ENCODE results near the gene NTHL1.

The NTHL1 gene

DNA sequence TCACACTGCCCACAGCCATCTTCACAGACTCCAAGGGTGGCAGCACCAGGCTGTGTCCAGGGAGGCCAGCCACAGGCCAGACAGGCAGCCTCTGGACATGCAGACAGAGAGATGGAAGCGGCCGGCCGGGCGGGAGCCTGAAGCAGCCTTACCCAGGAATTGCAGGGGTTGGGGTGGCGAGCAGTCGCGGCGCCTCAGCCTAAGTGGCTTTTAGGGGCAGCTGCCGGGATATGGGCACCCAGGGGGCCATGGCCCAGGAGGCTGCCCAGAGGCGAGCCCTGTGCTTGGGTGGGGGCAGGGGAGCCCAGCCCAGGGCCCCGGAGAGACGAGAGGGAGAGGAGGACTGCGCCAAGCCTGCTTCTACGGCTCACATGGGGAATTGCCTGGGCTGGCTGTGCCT is 22.4 kb downstream of the NTHL1 start:
- no peaks in the 10 kb centered on the region for H3K36me3 ChIP-seq (replicated peaks)
- H3K27me3 ChIP-seq (replicated peaks): peaks cover 5% of the 10 kb centered on the region
- H3K4me3 ChIP-seq (ENCODE audit: low read depth, low read length): no peak overlapping the region
- H3K27ac ChIP-seq: no peak overlapping the region
- no peak for DNase-seq
- in situ Hi-C loops (cut with HindIII; ENCODE audit: low pct_ligation_motif_present, low sequenced_read_pairs): no loop called here
- TF ChIP-seq, protein P1, sequence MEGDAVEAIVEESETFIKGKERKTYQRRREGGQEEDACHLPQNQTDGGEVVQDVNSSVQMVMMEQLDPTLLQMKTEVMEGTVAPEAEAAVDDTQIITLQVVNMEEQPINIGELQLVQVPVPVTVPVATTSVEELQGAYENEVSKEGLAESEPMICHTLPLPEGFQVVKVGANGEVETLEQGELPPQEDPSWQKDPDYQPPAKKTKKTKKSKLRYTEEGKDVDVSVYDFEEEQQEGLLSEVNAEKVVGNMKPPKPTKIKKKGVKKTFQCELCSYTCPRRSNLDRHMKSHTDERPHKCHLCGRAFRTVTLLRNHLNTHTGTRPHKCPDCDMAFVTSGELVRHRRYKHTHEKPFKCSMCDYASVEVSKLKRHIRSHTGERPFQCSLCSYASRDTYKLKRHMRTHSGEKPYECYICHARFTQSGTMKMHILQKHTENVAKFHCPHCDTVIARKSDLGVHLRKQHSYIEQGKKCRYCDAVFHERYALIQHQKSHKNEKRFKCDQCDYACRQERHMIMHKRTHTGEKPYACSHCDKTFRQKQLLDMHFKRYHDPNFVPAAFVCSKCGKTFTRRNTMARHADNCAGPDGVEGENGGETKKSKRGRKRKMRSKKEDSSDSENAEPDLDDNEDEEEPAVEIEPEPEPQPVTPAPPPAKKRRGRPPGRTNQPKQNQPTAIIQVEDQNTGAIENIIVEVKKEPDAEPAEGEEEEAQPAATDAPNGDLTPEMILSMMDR (IDR thresholded peaks at IDR 0.05; ENCODE audit: low read depth, low read length, missing control alignments): no peak

DNA sequence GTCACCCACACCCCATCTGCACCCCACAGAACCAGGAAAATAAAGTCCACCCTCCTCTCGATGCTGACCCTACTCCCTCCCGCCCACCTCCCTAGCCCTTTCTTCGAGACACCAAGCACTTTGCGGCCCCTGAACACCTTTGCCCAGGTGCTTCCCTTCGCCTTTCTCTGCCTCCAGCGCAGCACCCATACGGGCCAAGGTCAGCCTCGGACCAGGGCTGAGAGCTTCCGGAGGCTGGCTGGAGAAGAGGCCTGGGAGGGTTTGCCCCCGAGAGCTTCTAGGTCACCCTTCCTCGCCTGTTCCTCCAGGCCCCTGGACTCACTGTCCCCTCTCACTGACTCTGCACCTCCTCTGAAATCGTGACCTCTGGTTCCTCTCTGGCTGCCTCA is 23.6 kb downstream of the NTHL1 start:
- DNase-seq: no peak
- Histone ChIP-seq H3K4me3 (ENCODE audit: low read depth, low read length) (no peak overlapping the region), H3K36me3 (replicated peaks) (no peaks in the 10 kb centered on the region), H3K27ac (no peak overlapping the region), H3K27me3 (replicated peaks) (peaks cover 13% of the 10 kb centered on the region)
- in situ Hi-C loops (cut with HindIII; ENCODE audit: low pct_ligation_motif_present, low sequenced_read_pairs): no loop called here
- TF ChIP-seq, protein P1 (IDR thresholded peaks at IDR 0.05; ENCODE audit: low read depth, low read length, missing control alignments): no peak

DNA sequence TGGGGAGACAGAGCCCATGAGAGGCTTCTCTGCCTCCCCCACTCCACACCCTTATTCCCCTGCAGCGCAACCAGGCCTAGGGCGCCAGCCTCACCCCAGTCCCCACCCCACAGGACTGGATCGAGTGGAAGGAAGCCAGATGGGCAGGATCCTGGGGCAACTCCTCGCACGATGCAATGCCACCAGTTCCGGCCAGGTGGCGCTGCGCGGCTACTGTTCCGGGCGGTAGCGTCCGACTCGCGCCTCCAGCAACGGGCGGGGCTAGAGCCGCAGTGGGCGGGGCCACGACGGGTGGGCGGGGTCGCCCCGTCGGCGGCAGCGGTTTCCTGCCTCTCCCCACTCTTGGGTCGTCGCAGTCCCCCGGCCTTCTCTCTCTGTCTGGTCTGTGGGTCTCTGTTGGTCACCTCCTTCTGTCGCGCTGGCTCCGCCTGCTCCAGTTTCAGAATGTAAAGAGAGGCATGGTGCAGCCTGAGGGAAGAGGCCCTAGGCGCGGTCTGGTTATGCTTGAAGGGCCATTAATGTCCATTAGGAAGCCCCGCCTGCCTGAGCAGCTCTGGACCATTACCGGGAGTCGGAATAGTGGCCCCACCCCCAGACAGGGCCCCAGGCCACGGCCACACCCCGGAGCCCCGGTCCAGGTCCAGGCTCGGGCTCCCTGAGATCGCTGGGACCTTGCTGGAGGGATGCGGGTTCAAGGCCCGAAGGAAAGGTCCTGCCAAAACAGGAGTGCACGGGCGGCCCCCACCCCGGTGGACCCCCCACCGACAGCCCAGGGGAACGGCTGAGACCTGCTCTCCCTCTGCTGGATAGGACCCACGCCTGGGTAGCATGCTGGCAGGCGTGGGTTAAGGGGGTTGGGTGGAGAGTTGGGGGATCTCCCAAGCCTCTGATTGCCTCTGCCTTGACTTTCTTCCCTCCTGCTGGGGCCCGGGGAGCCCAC is 24.3 kb downstream of the NTHL1 start:
- Histone ChIP-seq H3K4me3 (ENCODE audit: low read depth, low read length) (peak overlapping the region; percentile 44), H3K27me3 (replicated peaks) (peaks cover 13% of the 10 kb centered on the region), H3K36me3 (replicated peaks) (no peaks in the 10 kb centered on the region), H3K27ac (no peak overlapping the region)
- TF ChIP-seq, protein P1 (IDR thresholded peaks at IDR 0.05; ENCODE audit: low read depth, low read length, missing control alignments): peak; percentile 92
- in situ Hi-C loops (cut with HindIII; ENCODE audit: low pct_ligation_motif_present, low sequenced_read_pairs): no loop called here
- DNase-seq: peak; percentile 68

DNA sequence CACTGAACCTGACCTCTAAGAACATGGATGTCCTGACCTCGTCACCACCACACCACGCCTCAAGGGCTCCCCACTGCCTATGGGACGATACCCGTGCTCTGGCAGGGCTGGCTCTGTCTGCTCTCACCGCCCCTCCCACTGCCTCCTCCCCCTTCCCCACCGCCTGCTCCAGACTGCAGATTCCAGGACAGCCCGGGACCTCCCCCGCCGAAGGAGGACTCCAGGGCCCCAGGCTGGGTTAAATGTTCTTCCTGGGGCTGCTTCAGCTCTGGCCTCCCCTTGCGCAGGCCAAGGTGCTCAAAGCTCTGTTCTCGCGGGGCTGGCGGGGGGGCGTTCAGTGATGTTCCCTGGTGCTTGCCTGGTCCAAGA is 24.9 kb downstream of the NTHL1 start:
- Histone ChIP-seq H3K36me3 (replicated peaks) (no peaks in the 10 kb centered on the region), H3K4me3 (ENCODE audit: low read depth, low read length) (peak overlapping the region; percentile 44), H3K27me3 (replicated peaks) (peaks cover 13% of the 10 kb centered on the region), H3K27ac (no peak overlapping the region)
- TF ChIP-seq, protein P1 (IDR thresholded peaks at IDR 0.05; ENCODE audit: low read depth, low read length, missing control alignments): no peak
- DNase-seq: peak; percentile 23
- in situ Hi-C loops (cut with HindIII; ENCODE audit: low pct_ligation_motif_present, low sequenced_read_pairs): no loop called here

DNA sequence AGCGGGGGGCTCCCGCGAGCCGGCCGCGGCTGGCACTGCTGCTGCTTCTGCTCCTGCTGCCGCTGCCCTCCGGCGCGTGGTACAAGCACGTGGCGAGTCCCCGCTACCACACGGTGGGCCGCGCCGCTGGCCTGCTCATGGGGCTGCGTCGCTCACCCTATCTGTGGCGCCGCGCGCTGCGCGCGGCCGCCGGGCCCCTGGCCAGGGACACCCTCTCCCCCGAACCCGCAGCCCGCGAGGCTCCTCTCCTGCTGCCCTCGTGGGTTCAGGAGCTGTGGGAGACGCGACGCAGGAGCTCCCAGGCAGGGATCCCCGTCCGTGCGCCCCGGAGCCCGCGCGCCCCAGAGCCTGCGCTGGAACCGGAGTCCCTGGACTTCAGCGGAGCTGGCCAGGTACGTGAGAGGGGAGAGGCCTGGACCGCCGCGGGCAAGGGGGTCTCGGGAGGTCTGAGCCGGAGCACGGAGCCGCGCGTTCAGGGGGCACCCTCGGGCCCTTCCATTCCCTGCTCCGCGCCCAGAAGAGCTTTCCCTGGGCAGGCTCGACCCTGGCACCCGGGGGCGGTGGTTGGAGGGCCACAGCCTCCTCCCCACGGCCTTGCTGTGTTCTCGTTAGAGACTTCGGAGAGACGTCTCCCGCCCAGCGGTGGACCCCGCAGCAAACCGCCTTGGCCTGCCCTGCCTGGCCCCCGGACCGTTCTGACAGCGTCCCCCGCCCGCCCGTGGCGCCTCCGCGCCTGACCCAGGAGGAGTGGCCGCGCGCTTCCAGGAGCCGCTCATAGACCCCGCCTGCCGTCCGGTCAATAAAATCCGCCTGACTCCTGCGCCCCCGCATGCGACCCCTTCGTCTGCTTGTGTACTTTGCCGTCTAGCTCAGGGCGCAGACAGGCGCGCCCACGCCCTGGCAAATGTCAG is 27.5 kb downstream of the NTHL1 start:
- H3K27me3 ChIP-seq (replicated peaks): peaks cover 13% of the 10 kb centered on the region
- TF ChIP-seq, protein P1 (IDR thresholded peaks at IDR 0.05; ENCODE audit: low read depth, low read length, missing control alignments): no peak
- peak overlapping the region; percentile 39 for H3K4me3 ChIP-seq (ENCODE audit: low read depth, low read length)
- in situ Hi-C loops (cut with HindIII; ENCODE audit: low pct_ligation_motif_present, low sequenced_read_pairs): no loop called here
- no peak for DNase-seq
- no peaks in the 10 kb centered on the region for H3K36me3 ChIP-seq (replicated peaks)
- H3K27ac ChIP-seq: no peak overlapping the region

All from brain microvascular endothelial cell (primary cell).